WERI-Rb-1 (cell line): ENCODE results near the gene DVL2.

Source experiments
- DNase-seq: peaks from one replicate; pipeline ENCODE4 v3.0.0-alpha.2; 2020
- H3K27ac ChIP-seq: fragments of 250-450 bp; sonication (Bioruptor Pico); 2 replicates; pipeline ENCODE4 v1.5.1; 2020; ENCODE audit warnings: mild to moderate bottlenecking, moderate library complexity
- H3K27me3 ChIP-seq: fragments of 250-450 bp; sonication (Bioruptor Pico); 2 replicates; pipeline ENCODE4 v1.5.1; 2021; ENCODE audit warnings: mild to moderate bottlenecking, low read depth, moderate library complexity; ENCODE audit not compliant: insufficient read depth, severe bottlenecking
- H3K36me3 ChIP-seq: fragments of 250-450 bp; sonication (Bioruptor Pico); 2 replicates; pipeline ENCODE4 v1.5.1; 2020; ENCODE audit warnings: mild to moderate bottlenecking, moderate library complexity
- H3K4me3 ChIP-seq: 2 replicates; pipeline ENCODE4 v1.5.1; 2011; ENCODE audit warnings: low read depth, mild to moderate bottlenecking, control low read depth, low read length
- H3K9me3 ChIP-seq: fragments of 250-450 bp; sonication (Bioruptor Pico); 2 replicates; pipeline ENCODE4 v1.5.1; 2021; ENCODE audit warnings: mild to moderate bottlenecking, moderate library complexity; ENCODE audit not compliant: severe bottlenecking
- TF ChIP-seq, protein P1 (sequence below): IDR thresholded peaks from 2 replicates; pipeline ENCODE4 v1.5.1; 2011; ENCODE audit warnings: low read depth, mild to moderate bottlenecking, control low read depth, inconsistent platforms, low read length

Gene DVL2

DNA sequence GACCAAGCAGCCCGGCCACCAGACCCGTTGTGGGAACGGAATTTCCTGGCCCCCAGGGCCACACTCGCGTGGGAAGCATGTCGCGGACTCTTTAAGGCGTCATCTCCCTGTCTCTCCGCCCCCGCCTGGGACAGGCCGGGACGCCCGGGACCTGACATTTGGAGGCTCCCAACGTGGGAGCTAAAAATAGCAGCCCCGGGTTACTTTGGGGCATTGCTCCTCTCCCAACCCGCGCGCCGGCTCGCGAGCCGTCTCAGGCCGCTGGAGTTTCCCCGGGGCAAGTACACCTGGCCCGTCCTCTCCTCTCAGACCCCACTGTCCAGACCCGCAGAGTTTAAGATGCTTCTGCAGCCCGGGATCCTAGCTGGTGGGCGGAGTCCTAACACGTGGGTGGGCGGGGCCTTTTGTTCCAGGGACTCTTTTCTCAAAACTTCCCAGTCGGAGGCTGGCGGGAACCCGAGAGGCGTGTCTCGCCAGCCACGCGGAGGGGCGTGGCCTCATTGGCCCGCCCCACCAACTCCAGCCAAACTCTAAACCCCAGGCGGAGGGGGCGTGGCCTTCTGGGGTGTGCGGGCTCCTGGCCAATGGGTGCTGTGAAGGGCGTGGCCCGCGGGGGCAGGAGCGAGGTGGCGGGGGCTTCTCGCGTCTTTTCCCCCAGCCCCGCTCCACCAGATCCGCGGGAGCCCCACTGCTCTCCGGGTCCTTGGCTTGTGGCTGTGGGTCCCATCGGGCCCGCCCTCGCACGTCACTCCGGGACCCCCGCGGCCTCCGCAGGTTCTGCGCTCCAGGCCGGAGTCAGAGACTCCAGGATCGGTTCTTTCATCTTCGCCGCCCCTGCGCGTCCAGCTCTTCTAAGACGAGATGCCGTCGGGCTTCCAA lies 47.0 kb upstream of the DVL2 start, which contains the start of gene SLC2A4:
Gene SLC2A4, plus strand, starts transcription at position 645 of the 879 bp plus-strand sequence. Its CDS starts 217 bp downstream, at position 862.
- TF ChIP-seq, protein P1, sequence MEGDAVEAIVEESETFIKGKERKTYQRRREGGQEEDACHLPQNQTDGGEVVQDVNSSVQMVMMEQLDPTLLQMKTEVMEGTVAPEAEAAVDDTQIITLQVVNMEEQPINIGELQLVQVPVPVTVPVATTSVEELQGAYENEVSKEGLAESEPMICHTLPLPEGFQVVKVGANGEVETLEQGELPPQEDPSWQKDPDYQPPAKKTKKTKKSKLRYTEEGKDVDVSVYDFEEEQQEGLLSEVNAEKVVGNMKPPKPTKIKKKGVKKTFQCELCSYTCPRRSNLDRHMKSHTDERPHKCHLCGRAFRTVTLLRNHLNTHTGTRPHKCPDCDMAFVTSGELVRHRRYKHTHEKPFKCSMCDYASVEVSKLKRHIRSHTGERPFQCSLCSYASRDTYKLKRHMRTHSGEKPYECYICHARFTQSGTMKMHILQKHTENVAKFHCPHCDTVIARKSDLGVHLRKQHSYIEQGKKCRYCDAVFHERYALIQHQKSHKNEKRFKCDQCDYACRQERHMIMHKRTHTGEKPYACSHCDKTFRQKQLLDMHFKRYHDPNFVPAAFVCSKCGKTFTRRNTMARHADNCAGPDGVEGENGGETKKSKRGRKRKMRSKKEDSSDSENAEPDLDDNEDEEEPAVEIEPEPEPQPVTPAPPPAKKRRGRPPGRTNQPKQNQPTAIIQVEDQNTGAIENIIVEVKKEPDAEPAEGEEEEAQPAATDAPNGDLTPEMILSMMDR, result no peak
- DNase-seq, result peak; percentile 97
- H3K27ac ChIP-seq, result peak within 1 kb of the TSS; percentile 49
- H3K9me3 ChIP-seq, result no peaks in the 10 kb centered on the region
- no peaks in the 10 kb centered on the region for H3K36me3 ChIP-seq
- H3K4me3 ChIP-seq, result peak within 1 kb of the TSS; percentile 57
- H3K27me3 ChIP-seq, result no peaks in the 10 kb centered on the region

DNA sequence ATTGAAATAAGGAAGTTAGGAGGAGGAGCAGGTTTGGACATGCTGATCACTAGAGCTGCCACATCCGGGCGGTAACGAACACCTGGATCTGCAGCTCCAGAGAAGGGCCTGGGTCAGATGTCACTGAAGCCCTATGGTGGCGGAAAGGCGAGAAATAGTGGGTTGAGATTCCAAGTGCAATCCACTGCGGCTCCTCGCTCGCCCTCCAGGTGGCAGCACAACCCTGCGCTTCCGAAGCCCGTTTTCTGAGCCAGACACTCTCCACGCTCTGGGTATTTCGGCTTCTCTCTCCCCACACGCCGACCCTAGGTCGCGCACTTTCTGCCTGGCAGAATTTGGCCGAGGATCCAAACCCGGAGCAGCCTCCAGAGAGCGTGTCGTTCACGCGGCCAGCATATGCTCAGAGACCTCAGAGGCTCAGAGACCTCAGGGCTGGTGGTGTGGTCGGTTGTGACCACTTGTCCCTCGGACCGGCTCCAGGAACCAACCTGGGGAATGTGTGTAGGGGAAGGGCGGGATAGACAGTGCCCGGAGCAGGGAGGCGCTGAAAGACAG lies 46.3 kb upstream of the DVL2 start:
- H3K27me3 ChIP-seq, result no peaks in the 10 kb centered on the region
- H3K9me3 ChIP-seq, result no peaks in the 10 kb centered on the region
- H3K27ac ChIP-seq, result peak overlapping the region; percentile 49
- H3K4me3 ChIP-seq, result peak overlapping the region; percentile 57
- DNase-seq, result peak; percentile 85
- H3K36me3 ChIP-seq, result no peaks in the 10 kb centered on the region
- TF ChIP-seq, protein P1, result peak; percentile 95

DNA sequence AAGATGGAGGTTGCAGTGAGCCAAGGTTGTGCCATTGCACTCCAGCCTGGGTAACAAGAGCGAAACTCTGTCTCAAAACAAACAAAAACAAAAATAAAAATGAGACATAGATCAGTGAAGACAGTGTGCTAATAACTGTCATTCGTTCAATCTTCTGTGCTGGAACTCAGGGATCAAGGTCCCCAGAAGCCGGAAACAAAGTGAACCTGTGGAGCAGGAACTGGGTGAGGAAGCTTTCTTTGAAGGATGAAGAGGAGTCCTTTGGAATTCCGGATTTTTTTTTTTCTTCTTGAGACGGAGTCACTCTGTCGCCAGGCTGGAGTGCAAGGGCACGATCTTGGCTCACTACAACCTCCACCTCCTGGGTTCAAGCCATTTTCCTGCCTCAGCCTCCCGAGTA lies 45.1 kb upstream of the DVL2 start:
- Histone ChIP-seq H3K4me3 (no peak overlapping the region), H3K9me3 (no peaks in the 10 kb centered on the region), H3K27me3 (no peaks in the 10 kb centered on the region), H3K36me3 (no peaks in the 10 kb centered on the region), H3K27ac (no peak overlapping the region)
- DNase-seq, result no peak
- TF ChIP-seq, protein P1, result no peak

DNA sequence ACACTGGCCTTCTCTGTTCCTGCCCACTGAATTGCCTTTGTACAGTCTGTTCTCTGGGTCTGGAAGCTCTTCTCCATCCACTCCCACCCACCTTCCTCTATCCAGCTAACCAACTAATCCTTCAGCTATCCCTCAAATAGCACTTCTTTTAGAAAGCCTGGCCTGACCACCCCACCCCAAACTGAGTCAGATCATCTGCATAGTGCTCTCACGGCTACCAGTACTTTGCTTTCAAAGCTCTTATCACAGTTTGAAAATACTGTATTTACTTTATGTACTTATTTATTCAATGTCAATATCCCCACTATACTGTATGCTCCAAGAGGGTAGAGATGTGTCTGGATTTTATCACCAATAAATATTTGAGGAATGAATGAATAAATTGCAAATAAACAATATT lies 32.5 kb upstream of the DVL2 start:
- Histone ChIP-seq H3K4me3 (no peak overlapping the region), H3K36me3 (no peaks in the 10 kb centered on the region), H3K27ac (no peak overlapping the region), H3K27me3 (no peaks in the 10 kb centered on the region), H3K9me3 (no peaks in the 10 kb centered on the region)
- TF ChIP-seq, protein P1, result no peak
- DNase-seq, result no peak

DNA sequence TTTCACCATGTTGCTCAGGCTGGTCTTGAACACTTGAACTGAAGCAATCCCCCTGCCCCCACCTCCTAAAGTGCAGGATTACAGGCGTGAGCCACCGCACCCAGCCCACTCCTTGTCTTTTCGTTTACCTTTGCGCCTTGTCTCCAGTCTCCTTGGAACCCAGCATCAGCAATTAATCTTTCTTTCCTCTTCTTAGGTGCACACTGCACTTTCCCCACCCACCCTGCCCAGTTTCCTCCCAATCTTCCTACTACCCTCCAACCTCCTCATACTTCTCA lies 29.4 kb upstream of the DVL2 start:
- no peak for DNase-seq
- peak overlapping the region; percentile 42 for H3K27ac ChIP-seq
- TF ChIP-seq, protein P1, result no peak
- H3K27me3 ChIP-seq, result no peaks in the 10 kb centered on the region
- H3K9me3 ChIP-seq, result no peaks in the 10 kb centered on the region
- H3K36me3 ChIP-seq, result peaks cover 10% of the 10 kb centered on the region
- H3K4me3 ChIP-seq, result no peak overlapping the region
